Neuronal stem cell (in vitro differentiated cells): Measurements from ENCODE around the gene TSPOAP1.

ENCODE experiments used
- DNase-seq: peaks from one replicate; pipeline ENCODE4 v3.0.0-alpha.2; 2013; ENCODE audit warnings: low spot score
- H2AFZ ChIP-seq: one replicate; pipeline ENCODE4 v1.6.1; 2013; ENCODE audit warnings: mild to moderate bottlenecking, low read length, inconsistent platforms
- H2AK5ac ChIP-seq: 2 replicates; pipeline ENCODE4 v1.6.1; 2013; ENCODE audit warnings: low read depth, mild to moderate bottlenecking, inconsistent platforms, low read length, moderate library complexity, mixed read lengths
- H2BK120ac ChIP-seq: 2 replicates; pipeline ENCODE4 v1.6.1; 2013; ENCODE audit warnings: low read depth, mild to moderate bottlenecking, inconsistent platforms, low read length, moderate library complexity, mixed read lengths
- H2BK12ac ChIP-seq: one replicate; pipeline ENCODE4 v1.6.1; 2013; ENCODE audit warnings: low read length, inconsistent platforms
- H2BK15ac ChIP-seq: 2 replicates; pipeline ENCODE4 v1.6.1; 2013; ENCODE audit warnings: mild to moderate bottlenecking, low read length, inconsistent platforms, mixed read lengths
- H2BK5ac ChIP-seq: one replicate; pipeline ENCODE4 v1.6.1; 2013; ENCODE audit warnings: inconsistent platforms, mild to moderate bottlenecking, low read length, moderate library complexity
- H3K14ac ChIP-seq: one replicate; pipeline ENCODE4 v1.6.1; 2013; ENCODE audit warnings: low read length, inconsistent platforms
- H3K18ac ChIP-seq: 2 replicates; pipeline ENCODE4 v1.6.1; 2013; ENCODE audit warnings: low read length, inconsistent platforms
- H3K23ac ChIP-seq: 2 replicates; pipeline ENCODE4 v1.6.1; 2013; ENCODE audit warnings: low read depth, mild to moderate bottlenecking, mixed read lengths, low read length, inconsistent platforms; ENCODE audit not compliant: poor library complexity
- H3K27ac ChIP-seq: replicated peaks from 3 replicates; pipeline ENCODE4 v1.5.1; 2013; ENCODE audit warnings: low read length, inconsistent platforms
- H3K27me3 ChIP-seq, 3 experiments: 2 replicates each; pipeline ENCODE4 v1.6.1; 2013; ENCODE audit warnings: low read length in 3 of 3, mild to moderate bottlenecking in 2 of 3, inconsistent platforms in 1 of 3, low read depth in 1 of 3, mixed read lengths in 1 of 3, moderate library complexity in 1 of 3; ENCODE audit not compliant: control insufficient read depth in 3 of 3, insufficient read depth in 3 of 3
- H3K36me3 ChIP-seq, 2 donors: replicated peaks in 1 of 2; 2 replicates each; pipeline ENCODE4 v1.6.1; 2013; ENCODE audit warnings: low read length in 2 of 2; ENCODE audit not compliant: control insufficient read depth in 2 of 2, insufficient read depth in 2 of 2
- H3K4ac ChIP-seq: 2 replicates; pipeline ENCODE4 v1.6.1; 2013; ENCODE audit warnings: inconsistent platforms, mild to moderate bottlenecking, low read length, moderate library complexity
- H3K4me1 ChIP-seq, 2 donors: 1 replicate in 1 of 2; 2 replicates in 1 of 2; pipeline ENCODE4 v1.6.1; 2013; ENCODE audit warnings: low read length in 2 of 2, low read depth in 1 of 2; ENCODE audit not compliant: control insufficient read depth in 2 of 2, insufficient read depth in 1 of 2
- H3K4me2 ChIP-seq: one replicate; pipeline ENCODE4 v1.6.1; 2013; ENCODE audit warnings: mild to moderate bottlenecking, low read length, inconsistent platforms; ENCODE audit not compliant: insufficient read depth, poor library complexity, severe bottlenecking
- H3K4me3 ChIP-seq, 2 donors: 2 replicates each; pipeline ENCODE4 v1.5.1; 2013; ENCODE audit warnings: low read length in 2 of 2, mild to moderate bottlenecking in 2 of 2, inconsistent platforms in 1 of 2, moderate library complexity in 1 of 2
- H3K79me1 ChIP-seq: one replicate; pipeline ENCODE4 v1.6.1; 2013; ENCODE audit warnings: low read depth, mild to moderate bottlenecking, inconsistent platforms, low read length, moderate library complexity
- H3K9ac ChIP-seq: one replicate; pipeline ENCODE4 v1.6.1; 2013; ENCODE audit warnings: mild to moderate bottlenecking, low read depth, low read length, inconsistent platforms; ENCODE audit not compliant: poor library complexity
- H3K9me3 ChIP-seq, 2 donors: replicated peaks in 1 of 2; 2 replicates each; pipeline versions ENCODE3 to v1.6.1; 2013; ENCODE audit warnings: low read length in 2 of 2, mild to moderate bottlenecking in 2 of 2, inconsistent platforms in 1 of 2, low read depth in 1 of 2, mixed read lengths in 1 of 2, moderate library complexity in 1 of 2; ENCODE audit not compliant: control insufficient read depth in 2 of 2, insufficient read depth in 1 of 2
- H4K8ac ChIP-seq: one replicate; pipeline ENCODE4 v1.6.1; 2013; ENCODE audit warnings: low read depth, mild to moderate bottlenecking, inconsistent platforms, low read length, moderate library complexity
- H4K91ac ChIP-seq: one replicate; pipeline ENCODE4 v1.6.1; 2013; ENCODE audit warnings: low read length, low read depth, mild to moderate bottlenecking, inconsistent platforms; ENCODE audit not compliant: poor library complexity
- WGBS, 2 donors: extraction: QIAGEN DNeasy Blood & Tissue Kit; methylation state at CpG; one replicate each; pipeline ENCODE4 v1.1.7; 2013; ENCODE audit warnings: missing lambda C conversion rate in 2 of 2, mixed read lengths in 1 of 2; ENCODE audit not compliant: insufficient read length in 2 of 2, insufficient replicate concordance in 1 of 2; ENCODE audit errors: extremely low coverage in 2 of 2; 5-methylcytosine and 5-hydroxymethylcytosine counted together

TSPOAP1 gene

GRCh38 chr17:58277107-58277801, 51.3 kb downstream of the TSPOAP1 start:
- peaks cover 2% of the 10 kb centered on the region for H3K79me1 ChIP-seq
- no peak overlapping the region for H3K9ac ChIP-seq
- H4K91ac ChIP-seq = no peak overlapping the region
- H3K14ac ChIP-seq = no peak overlapping the region
- no peak overlapping the region for H3K23ac ChIP-seq
- no peak overlapping the region for H3K4me3 ChIP-seq
- H2AK5ac ChIP-seq = no peak overlapping the region
- H3K18ac ChIP-seq = no peak overlapping the region
- H2BK12ac ChIP-seq = no peak overlapping the region
- no peak overlapping the region for H2AFZ ChIP-seq
- H3K27me3 ChIP-seq = peaks cover 0 to 34% (median 11%) of the 10 kb centered on the region in 3 experiments
- DNase-seq = no peak
- H2BK120ac ChIP-seq = no peak overlapping the region
- no peaks in the 10 kb centered on the region for H3K36me3 ChIP-seq
- no peak overlapping the region for H4K8ac ChIP-seq
- WGBS, 2 donors = no CpG with 5 or more reads among the region's 5 CpGs
- H3K9me3 ChIP-seq = no peaks in the 10 kb centered on the region
- H2BK5ac ChIP-seq = no peak overlapping the region
- H3K4me1 ChIP-seq = peaks cover 0 to 2% of the 10 kb centered on the region in 2 donors
- no peak overlapping the region for H3K27ac ChIP-seq
- no peak overlapping the region for H3K4me2 ChIP-seq
- H3K4ac ChIP-seq = no peak overlapping the region
- no peak overlapping the region for H2BK15ac ChIP-seq

GRCh38 chr17:58276423-58276822, 52.2 kb downstream of the TSPOAP1 start:
- no CpG with 5 or more reads among the region's 2 CpGs for WGBS, 2 donors
- H3K9ac ChIP-seq = no peak overlapping the region

GRCh38 chr17:58275417-58275816, 53.2 kb downstream of the TSPOAP1 start:
- Histone ChIP-seq H3K27ac (no peak overlapping the region), H3K14ac (no peak overlapping the region), H2AFZ (no peak overlapping the region), H2BK12ac (no peak overlapping the region), H4K8ac (no peak overlapping the region), H4K91ac (no peak overlapping the region), H3K36me3 (no peaks in the 10 kb centered on the region), H2AK5ac (no peak overlapping the region), H3K18ac (no peak overlapping the region), H3K79me1 (no peaks in the 10 kb centered on the region), H3K4ac (no peak overlapping the region), H3K9ac (no peak overlapping the region), H2BK120ac (no peak overlapping the region), H3K4me3 (no peak overlapping the region), H3K23ac (no peak overlapping the region), H2BK5ac (no peak overlapping the region), H2BK15ac (no peak overlapping the region), H3K9me3 (no peaks in the 10 kb centered on the region), H3K4me1 (peaks cover 0 to 2% of the 10 kb centered on the region in 2 donors), H3K4me2 (no peak overlapping the region), H3K27me3 (peaks cover 0 to 38% (median 11%) of the 10 kb centered on the region in 3 experiments)
- DNase-seq = no peak
- no CpG with 5 or more reads among the region's 10 CpGs for WGBS, 2 donors

More at GRCh38 chr17:58276423-58276822, 52.2 kb downstream of the TSPOAP1 start:
- H3K4ac ChIP-seq = no peak overlapping the region
- no peak overlapping the region for H3K23ac ChIP-seq
- H3K4me1 ChIP-seq = peaks cover 0 to 2% of the 10 kb centered on the region in 2 donors
- H3K9me3 ChIP-seq = no peaks in the 10 kb centered on the region
- no peak overlapping the region for H3K4me3 ChIP-seq
- H4K91ac ChIP-seq = no peak overlapping the region
- H2BK120ac ChIP-seq = no peak overlapping the region
- no peaks in the 10 kb centered on the region for H3K36me3 ChIP-seq
- peaks cover 0 to 34% (median 11%) of the 10 kb centered on the region in 3 experiments for H3K27me3 ChIP-seq
- H2BK12ac ChIP-seq = no peak overlapping the region
- no peak overlapping the region for H3K18ac ChIP-seq
- H2BK15ac ChIP-seq = no peak overlapping the region
- H4K8ac ChIP-seq = no peak overlapping the region
- no peak overlapping the region for H2AK5ac ChIP-seq
- no peak overlapping the region for H3K4me2 ChIP-seq
- no peaks in the 10 kb centered on the region for H3K79me1 ChIP-seq
- no peak overlapping the region for H2BK5ac ChIP-seq
- H3K27ac ChIP-seq = no peak overlapping the region
- H2AFZ ChIP-seq = no peak overlapping the region
- no peak overlapping the region for H3K14ac ChIP-seq
- no peak for DNase-seq

GRCh38 chr17:58273453-58274104, 55.0 kb downstream of the TSPOAP1 start:
- no peaks in the 10 kb centered on the region for H3K4me1 ChIP-seq
- no peak overlapping the region for H2AFZ ChIP-seq
- no peaks in the 10 kb centered on the region for H3K9me3 ChIP-seq
- no peak overlapping the region for H3K14ac ChIP-seq
- DNase-seq = no peak
- H3K36me3 ChIP-seq = no peaks in the 10 kb centered on the region
- H2AK5ac ChIP-seq = no peak overlapping the region
- no peak overlapping the region for H2BK15ac ChIP-seq
- no peak overlapping the region for H2BK12ac ChIP-seq
- no peak overlapping the region for H2BK5ac ChIP-seq
- H2BK120ac ChIP-seq = no peak overlapping the region
- H3K27me3 ChIP-seq = peaks cover 0 to 36% (median 3%) of the 10 kb centered on the region in 3 experiments
- H3K79me1 ChIP-seq = no peaks in the 10 kb centered on the region
- no peak overlapping the region for H3K4me2 ChIP-seq
- H3K4ac ChIP-seq = no peak overlapping the region
- no peak overlapping the region for H3K27ac ChIP-seq
- H4K91ac ChIP-seq = no peak overlapping the region
- no CpG with 5 or more reads among the region's 15 CpGs for WGBS, 2 donors
- H3K18ac ChIP-seq = peak overlapping the region; percentile 49
- no peak overlapping the region for H4K8ac ChIP-seq
- H3K9ac ChIP-seq = no peak overlapping the region
- H3K23ac ChIP-seq = no peak overlapping the region
- no peak overlapping the region for H3K4me3 ChIP-seq
